SIG-M5 (cell line): ENCODE data around the gene TSSK6.

Source experiments
- DNase-seq: peaks from one replicate; lab custom pipeline; 2025; lab: John Stamatoyannopoulos, UW

The TSSK6 gene

DNA sequence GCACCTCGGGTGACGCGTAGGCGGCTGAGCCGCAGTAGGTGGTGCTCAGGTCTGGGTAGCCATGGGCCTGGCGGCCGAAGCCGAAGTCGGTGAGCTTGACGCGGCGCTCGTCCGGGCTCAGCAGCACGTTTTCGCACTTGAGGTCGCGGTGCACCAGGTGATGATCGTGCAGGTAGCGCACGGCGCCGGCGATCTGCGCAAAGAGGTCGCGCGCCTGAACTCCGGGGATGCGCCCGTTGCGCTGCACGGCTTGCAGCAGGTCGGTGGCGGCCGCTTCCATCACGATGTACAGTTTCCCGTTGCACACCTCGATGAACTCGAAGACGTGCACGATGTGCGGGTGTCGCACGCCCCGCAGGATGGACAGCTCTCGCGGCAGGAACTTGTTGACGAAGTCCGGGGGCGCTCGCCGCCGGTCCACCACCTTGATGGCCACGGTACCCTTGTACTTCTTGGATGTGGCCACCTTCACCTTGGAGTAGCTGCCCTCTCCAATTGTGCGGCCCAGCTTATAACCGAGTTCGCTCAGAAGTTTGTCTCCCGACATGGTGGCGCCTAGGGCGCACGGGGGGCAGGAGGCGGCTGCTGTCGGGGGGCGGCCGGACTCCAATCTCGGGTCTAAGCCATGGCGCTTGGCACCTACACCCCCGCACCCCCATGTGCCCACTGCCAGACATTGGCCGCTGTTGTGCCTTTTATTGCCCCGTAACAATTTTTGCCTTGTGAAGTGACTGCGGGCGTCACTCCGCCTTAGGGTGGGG lies at the start of gene TSSK6:
Gene TSSK6 (minus strand): TSS at position 668 of the 761 bp plus-strand sequence. CDS start 121 bp downstream, at position 547.
- DNase-seq = no peak

DNA sequence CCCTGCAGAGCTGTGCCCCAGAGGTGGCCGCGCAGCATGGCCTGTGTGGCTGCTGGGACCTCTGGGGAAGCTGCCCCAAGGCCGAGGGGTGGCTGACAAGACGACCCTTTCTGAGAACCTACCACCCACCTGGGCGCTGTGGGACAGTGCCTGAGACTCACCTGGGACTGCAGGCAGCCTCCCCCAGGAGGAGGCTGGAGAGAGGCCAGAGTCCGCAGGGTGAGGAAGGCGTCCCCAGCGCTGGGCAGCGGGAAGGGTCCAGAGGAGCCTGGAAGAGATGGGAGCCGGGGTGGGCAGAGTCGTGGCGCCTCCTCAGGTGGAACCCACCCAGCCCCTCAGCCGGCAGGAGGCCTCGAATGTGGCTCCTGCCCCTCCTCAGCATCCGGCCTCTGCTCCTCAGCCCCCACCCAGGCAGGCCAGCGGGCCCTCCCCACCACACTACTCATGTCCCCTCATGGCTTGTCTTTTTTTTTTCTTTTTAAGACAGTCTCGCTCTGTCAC lies 48.0 kb upstream of the TSSK6 start:
- DNase-seq = no peak

DNA sequence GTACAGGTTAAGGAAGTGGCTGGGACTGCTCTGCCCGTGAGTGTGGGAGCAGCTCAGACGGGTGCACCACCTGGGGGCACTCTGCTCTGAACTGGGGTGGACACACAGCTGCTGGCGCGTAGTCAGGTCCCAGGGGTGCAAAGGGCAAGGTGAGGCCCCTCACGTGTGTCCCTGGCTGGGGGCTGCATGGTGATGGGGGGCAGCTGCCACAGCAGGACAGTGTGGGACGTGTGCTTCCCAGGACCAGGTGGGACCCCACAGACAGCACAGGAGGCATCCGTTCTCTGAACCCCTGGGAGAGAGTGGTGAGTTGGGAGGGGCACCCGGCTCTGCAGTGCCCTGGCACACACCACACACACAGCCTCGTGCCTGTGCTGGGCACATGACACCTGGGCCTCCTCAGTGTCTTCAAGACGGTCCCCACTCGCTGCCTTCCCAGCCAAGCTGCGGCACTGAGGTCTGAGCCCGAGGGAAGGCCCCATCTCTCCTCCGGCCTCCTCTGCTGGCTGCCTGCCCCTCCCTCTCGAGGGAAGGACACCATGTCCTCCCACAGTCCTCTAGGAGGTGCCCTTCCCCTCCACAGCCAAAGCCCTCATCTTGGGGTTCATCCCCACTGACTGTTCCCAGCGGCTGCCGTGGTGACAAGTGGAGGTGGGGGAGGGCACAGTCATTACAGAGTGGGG lies 47.5 kb upstream of the TSSK6 start:
- DNase-seq = no peak

DNA sequence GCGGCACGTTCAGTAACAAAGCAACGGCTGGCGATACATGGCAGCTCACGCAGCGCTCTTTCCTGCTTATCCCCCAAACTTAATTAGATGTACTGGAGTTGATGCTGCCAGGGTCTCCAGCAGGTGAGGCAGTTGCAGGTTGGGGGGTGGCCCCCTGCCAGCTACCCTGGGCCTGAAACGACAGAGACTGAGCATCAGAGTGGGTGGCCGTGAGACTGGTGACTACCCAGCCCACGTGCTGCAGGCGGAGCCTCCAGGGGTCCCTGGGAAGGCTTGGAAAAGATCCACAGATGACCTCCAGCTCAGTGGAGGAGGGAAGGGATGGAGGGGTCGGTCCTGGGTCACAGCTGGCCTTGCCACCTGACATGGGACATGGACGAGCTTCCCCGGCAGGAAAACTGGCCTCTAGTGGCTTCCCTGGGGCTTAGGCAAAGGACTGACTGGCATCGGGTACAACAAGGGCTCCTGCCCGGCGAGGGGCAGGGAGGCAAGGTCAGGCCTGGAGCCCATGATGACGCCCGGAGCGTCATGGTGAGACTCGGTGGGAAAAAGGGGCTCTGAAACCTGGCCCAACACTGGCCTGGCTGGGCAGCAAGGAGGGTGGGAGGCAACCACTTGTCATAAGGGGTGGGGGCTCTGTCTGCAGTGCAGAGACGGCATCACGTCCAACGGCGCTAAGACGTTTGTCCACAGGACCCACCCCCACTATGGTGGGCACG lies 46.8 kb upstream of the TSSK6 start:
- no peak for DNase-seq

DNA sequence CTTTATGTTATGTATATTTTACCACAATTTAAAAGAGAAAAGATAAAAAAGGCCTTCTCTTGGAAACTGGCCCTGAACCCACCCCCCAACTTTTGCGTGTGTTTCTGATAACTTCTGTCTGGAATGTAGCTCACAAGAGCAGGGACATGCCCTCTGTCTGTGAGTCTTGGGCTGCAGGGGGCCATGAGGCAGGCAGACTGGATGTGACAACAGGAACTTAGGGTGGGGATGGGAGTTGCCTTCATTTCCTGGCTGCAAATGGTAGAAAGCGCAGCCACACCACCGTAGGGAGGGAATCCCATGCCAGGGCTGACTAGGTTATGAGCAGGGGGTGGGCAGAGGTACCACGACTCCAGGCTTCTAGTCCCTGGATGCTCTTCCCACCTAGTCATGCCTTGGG lies 44.6 kb upstream of the TSSK6 start:
- no peak for DNase-seq

DNA sequence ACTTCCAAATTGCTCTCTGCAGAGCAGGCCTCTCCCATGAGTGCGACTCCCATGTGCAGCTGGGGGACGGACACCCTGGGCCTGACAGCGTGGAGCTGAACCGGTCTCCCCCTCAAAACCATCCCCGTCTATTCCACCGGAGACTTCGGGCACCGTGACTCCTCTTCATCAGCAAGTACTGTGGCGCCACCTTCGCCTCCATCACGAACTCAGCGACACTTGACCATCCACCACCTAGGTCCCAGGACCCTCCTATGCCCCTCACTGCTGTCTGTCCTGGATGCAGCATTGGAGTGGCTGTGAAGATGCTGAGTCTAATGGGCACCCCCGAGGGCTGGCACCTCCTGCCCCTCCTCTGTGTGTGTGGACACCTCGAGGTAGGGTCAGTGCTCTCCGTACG lies 43.3 kb upstream of the TSSK6 start:
- no peak for DNase-seq

DNA sequence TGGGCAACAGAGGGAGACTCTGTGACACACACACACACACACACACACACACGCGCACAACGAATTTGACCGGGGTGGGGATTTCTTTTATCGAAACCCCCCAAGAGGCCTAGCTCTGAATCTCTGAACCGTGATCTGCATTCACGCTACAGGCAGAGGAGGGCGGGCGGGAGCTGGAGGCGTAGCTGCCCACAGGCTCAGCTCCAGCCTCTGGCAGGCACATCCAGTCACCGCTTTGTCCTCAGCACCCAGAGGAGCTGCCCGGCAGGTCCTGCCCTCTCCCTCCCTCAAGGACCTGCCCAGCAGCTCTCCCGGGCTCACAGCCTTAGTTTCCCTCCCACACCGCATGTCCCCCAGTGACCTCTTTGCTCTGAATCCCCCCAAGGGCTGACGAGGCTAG lies 42.7 kb upstream of the TSSK6 start:
- DNase-seq = no peak

DNA sequence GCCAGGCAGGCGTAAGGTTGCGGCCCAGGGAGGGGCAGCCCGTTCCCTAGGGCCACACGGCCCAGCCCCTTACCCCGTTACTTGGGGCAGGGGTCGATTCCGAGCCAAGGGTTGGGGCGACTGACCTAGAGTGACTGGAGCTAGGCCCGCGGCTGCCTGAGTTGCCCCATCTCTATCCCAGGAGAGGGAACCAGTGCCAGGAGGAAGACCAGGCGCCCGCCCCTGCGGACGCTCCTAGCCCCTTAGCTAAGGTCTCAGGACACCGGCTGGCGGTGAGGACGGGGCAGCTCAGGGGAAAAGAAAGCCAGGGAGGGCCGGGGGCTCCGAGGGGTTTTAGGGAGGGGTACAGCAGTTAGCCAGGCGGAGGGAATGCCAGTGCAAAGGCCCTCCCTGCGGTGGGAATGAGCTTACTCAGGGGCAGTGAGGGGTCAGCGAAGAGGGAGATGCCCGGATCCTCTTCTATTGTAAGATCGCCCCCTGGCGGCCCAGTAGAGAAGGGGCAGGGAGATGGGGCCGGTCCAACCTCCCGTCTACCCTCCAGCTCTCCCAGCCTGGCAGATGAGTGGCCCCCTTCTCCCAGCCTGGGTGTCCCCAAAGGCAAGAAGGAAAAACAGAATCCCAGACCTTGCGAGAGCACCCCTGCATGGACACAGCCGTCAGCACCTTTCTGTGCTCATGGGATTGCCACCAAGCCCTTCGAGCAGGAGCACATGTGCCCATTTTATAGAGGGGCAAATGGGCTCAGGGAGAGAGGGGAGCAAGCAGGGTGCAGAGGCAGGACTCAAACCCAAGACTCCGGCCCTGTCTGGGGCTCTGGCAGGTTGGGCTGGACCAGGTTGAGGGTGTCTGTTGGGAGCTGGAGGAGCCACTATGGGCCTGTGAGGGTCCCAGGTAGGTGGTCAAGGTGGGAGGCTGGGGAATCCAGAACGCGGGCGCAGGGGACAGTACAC lies 39.0 kb upstream of the TSSK6 start:
- DNase-seq = no peak

DNA sequence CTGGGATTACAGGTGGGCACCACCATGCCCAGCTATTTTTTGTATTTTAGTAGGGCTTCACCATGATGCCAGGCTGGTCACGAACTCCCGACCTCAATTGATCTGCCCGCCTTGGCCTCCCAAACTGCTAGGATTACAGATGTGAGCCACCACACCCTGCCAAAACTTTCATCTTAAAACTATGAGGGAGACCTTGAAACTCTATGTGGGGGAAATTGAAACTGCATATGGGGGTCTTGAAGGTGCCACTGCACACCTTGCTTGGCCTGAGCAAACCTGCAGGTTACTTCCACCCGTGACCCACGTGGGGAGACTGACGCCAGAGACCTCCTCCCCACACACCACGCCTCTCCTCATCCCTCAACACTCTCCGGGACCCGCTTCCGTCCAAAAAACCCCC lies 38.3 kb upstream of the TSSK6 start:
- DNase-seq = no peak

DNA sequence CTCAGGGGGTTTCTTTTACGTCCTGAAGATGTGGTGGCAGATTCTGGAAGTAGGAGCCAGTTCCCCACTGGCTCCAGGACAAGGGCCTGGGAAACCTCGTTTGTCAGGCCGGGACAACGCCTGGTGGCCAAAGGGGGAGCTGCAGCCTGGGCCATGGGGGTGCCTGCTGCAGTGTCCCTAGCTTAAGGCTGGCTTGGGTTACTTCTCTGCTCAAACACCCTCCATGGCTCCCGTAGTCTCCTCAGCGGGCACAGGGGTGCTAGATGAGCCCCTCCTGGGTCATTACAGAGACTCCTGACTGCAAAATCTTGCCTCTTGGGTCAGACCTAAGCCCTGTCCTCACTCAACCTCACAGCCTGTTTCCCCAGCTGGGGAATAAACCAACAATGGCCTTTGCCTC lies 37.5 kb upstream of the TSSK6 start:
- no peak for DNase-seq

DNA sequence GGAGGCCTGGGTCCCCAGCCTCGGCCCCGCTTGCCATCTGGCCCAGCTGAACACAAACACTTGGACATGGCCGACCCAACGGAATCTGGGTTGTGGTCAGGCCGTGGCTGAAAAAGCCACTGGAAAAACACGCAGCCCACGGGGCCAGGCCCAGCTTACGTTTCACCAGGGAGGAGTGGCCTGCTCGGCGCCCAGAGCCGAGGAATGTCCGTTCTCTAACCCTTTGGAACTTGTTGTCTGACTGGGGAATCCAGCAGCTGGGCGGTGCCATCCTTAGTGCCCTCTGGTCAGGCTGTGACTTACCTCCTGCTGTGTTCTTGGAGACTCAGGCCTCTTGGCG lies 36.5 kb upstream of the TSSK6 start:
- DNase-seq = no peak

DNA sequence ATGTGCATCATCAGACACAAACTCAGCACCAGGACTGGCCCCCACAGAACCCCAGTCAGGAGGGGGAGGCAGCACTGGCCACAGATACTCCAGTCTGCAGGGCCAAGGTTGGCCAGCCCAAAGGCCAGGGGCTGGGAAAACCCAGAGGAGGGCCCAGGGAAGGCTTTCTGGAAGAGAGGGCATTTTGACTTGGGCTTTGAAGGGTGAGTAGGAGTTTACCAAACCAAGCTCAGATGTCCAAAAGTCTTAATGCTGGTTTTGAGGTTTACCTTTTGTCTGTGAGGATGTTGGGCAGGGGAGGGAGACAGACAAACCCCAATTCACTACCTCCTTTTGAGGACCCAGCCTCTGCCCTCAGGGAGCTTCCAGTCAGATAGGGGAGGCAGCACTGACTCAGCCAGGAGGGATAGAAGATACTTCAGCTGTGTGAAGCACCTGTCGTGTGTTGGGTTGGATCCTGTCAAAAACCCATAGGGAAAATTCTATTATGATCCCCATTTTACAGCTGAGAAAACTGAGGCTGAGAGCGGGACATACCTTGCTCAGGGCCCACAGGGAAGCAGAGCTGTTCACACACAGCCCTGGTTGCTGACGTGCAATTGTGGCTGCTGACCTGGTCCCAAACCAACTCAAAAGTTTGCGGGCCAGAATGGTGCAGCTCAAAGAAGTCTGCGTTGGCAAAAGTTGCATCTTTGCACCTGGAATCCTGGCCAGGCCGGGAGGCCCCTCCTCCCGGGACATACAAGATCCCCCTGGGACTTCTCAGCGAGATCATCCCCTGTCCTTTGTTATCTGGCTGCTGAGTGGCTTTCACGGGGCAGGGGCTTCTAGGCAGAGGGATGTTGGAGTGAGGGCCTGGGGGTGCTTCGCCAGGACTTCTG lies 35.9 kb upstream of the TSSK6 start:
- no peak for DNase-seq

DNA sequence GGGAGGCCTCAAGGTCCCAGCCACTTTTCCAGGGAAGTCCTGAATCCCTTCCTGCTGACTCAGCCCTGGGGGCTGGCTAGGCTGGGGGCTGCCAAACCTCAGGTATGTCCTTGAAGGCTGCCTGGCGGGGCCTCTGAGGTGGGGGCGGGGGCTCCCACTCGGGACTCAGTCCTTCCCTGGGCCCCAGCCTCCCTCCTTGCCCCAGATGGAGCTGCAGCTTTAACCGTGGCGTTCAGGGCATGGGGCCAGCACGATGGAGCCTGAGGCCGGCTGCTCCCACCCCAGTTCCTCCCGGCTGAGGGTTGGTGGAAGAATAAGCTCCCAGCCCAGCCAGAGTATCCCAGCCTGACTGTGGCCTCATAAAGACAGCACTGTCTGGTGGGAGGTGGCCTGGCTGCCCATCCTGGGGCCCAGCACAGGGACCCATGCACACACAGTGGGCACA lies 35.2 kb upstream of the TSSK6 start:
- no peak for DNase-seq

DNA sequence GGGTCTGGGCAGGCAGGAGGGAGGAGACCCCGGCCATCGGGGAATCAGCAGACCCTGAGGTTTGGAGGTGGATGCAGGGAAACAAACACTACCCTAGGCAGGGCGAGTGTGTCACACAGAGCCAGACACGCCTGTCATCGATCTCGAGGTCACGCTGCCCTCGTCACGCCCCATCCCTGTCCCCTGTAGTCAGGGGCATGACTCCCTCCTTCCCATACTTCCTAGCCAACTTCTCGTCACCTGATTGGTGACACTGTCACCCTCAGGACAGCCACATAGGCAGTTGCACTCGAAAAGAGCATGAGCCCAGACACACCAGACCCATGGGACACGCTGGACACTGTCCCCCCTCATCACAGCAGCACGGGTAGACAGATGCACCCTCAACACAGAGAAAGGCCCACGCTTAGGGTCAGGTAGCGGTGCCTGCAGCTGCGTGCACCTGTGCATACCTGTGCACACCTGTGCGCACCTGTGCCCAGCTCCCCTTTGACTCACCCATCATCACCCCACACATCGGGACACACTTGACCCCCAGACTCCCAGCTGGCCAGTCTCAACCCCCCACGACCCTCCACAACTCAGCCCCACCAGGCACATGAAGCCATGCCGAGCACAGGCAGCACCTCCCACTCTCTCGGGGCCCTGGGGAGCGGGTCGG lies 34.6 kb upstream of the TSSK6 start:
- no peak for DNase-seq

DNA sequence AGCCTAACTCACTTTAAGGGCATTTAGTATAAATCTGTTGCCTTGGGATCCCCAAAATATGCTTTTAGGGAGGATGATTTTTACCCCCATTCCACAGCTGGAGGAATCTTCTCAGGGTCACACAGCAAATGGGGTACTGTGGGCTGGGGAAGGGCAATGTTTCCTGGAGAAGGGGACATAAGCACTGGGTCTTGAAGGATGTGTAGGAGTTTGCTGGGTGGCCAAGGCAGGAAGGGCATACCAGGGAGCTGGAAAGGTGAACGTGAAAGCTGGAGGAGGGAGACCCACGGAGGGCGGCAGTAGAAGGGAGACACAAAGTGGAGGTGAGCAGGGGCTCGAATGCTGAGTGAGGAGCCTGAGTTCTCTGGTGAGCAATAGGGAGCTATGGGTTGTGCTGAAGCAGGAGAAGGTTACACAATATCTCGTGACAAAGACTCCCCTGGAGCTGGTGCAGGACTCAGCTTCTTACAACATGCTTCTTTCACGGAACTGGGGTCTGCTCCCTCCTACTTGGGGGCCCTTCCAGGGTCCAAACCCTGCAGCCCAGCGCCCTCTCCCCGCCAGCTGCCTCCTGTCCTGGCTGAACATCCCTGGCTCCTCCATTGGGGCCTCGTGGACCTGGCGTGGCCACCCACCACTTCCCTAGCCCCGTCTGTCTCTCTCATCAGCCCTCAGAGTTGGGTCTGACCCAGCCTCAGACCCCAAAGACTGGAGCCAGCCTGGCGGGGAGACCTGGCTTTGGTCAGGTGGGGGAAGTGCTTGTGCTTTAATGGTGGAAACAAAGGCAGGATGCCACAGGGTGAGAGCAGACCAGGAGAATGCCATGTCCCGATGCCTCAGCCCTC lies 33.8 kb upstream of the TSSK6 start:
- DNase-seq = no peak

DNA sequence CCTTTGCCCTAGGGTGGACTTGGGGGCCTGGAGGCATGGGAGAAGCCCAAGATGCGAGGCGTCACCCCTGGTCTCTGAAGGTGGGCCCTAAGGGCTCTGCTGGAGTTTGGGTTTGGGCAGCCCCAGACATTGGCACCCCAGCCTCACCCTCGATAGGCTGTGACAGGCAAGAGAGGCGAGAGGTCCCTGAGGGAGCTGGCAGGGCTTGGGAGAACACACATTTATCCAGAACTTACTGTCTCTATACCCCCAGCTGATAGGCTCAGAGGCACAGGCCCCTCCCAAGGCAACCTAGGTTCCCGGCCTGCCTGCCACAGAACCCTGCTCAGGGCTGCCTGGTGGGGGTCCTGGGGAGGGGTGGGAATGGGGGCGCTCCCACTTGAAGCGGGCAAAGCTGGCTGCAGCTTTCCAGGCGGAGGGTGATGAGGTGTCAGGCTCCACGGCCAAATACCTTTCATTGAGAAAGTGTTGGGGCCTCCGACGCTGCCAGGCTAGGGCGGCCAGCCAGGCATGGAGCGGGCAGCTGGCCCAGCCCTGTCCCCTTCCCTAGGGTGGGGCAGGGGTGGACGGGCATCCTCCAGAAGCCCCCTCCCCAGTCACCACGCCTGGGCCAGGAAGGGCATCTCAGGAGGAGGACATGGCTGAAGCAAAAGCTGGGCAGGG lies 32.5 kb upstream of the TSSK6 start:
- no peak for DNase-seq

DNA sequence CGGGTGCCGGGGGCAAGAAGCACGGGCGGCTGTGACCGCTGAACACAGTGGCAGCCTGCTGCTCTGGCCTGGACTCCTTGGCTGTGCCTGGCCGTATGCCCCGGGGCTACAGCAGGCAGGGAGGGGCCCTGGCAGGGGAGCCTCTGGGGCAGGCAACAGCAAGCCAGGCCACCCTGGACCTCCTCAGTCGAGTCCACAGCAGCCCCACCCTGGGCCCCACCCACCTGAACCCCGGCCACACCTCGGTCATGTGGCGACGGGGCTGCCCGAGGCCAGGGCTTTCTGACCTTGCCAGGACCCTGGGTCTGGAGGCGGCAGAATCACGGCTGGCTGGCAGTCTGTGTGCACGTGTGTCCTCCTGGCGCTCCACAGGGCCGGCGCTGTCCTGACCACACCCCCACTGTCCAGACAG lies 31.4 kb upstream of the TSSK6 start:
- DNase-seq = no peak

DNA sequence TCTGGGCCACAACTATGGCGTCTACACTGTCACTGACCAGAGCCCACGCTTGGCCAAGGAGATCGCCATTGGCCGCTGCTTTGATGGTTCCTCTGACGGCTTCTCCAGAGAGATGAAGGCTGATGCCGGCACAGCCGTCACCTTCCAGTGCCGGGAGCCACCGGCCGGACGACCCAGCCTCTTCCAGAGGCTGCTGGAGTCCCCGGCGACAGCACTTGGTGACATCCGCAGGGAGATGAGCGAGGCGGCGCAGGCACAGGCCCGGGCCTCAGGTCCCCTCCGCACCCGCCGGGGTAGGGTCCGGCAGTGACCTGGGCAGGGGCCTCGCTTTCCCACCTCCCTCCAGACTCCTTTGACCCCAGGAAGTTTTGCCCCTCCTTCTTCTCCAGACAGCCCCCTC lies 30.4 kb upstream of the TSSK6 start:
- no peak for DNase-seq
